ENCODE results near the gene IRF7.

Gene IRF7

DNA sequence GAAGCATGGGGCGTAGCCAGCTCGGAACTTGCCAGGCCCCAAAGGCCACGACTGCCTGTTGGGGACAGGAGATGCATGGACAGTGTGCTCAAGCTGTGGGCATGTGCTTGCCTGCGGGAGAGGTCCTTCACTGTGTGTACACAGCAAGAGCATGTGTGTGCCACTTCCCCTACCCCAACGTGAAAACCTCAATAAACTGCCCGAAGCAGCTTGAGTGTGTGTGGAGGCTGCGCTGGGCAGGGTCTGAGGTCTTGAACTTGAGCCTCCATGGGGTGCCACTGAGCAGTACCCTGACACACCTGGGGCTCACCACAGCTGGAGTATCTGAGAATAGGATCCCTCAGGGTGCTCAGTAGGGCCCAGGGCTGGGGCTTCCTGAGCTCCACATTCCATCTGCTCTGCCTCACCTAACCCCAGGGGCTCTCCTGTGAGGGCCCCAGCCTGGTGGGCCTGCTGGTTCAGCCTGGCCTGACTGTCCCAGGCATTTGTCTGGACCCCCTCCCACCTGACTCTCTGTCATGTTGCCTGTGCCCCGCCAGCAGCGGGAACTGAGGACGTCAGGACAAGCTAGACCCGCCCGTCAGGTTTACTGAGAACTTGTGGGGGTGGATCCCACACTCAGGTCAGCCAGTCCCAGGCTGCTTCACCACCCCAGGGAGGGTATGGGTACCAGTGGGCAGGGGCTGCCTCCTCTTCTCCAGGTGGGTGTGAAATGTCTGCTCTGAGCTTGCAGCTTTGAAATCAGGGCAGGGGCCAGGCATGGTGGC is 51.8 kb downstream of the IRF7 start:
- DNase-seq (ENCODE audit: low read depth), result no peak

DNA sequence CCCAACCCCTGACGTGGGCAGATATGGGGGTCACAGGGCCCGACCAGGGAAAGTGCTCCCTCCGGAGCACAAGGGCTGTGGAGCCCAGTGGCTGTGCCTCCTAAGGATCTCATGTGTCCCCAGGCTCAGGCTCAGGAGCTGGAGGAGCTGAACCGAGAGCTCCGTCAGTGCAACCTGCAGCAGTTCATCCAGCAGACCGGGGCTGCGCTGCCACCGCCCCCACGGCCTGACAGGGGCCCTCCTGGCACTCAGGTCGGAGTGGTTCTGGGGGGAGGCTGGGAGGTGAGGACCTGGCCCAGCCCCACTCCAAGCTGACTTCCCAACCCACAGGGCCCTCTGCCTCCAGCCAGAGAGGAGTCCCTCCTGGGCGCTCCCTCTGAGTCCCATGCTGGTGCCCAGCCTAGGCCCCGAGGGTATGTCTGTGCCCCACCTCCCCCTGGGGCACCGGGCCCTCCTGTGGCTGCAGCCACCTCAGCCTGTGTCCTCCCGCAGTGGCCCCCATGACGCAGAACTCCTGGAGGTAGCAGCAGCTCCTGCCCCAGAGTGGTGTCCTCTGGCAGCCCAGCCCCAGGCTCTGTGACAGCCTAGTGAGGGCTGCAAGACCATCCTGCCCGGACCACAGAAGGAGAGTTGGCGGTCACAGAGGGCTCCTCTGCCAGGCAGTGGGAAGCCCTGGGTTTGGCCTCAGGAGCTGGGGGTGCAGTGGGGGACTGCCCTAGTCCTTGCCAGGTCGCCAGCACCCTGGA is 52.5 kb downstream of the IRF7 start:
- no peak for DNase-seq (ENCODE audit: low read depth)

All from stimulated activated CD8-positive, alpha-beta memory T cell treated with anti-CD3 and anti-CD28 coated beads, Interleukin-7, amount 100 ng/mL, for 24 hours (primary cell).